Large intestine (tissue), 3 donors: ENCODE results near the gene ADGRG3. TPM values are rescaled to one million over a fixed set of nuclear protein-coding genes. Genes with fewer than 3 reads are reported as not detected.

Experiments used
- DNase-seq, 2 donors: peaks; one replicate each; pipeline versions ENCODE4 v3.0.0 to v3.0.0-alpha.2; 2013
- H3K27ac ChIP-seq: one replicate; pipeline ENCODE4 v1.5.1; 2013; ENCODE audit warnings: low read length
- H3K27me3 ChIP-seq: 2 replicates; pipeline ENCODE4 v1.6.1; 2013; ENCODE audit warnings: low read length; ENCODE audit not compliant: control insufficient read depth, insufficient read depth
- H3K36me3 ChIP-seq: 2 replicates; pipeline ENCODE4 v1.6.1; 2013; ENCODE audit warnings: low read length; ENCODE audit not compliant: control insufficient read depth, insufficient read depth
- H3K4me1 ChIP-seq: one replicate; pipeline ENCODE4 v1.6.1; 2013; ENCODE audit warnings: low read length; ENCODE audit not compliant: control insufficient read depth, insufficient read depth
- H3K4me3 ChIP-seq: one replicate; pipeline ENCODE4 v1.5.1; 2013; ENCODE audit warnings: low read length
- H3K9me3 ChIP-seq: one replicate; pipeline ENCODE4 v1.6.1; 2013; ENCODE audit warnings: mild to moderate bottlenecking, low read depth, low read length, moderate library complexity; ENCODE audit not compliant: control insufficient read depth
- WGBS: methylation state at CpG from one replicate; pipeline ENCODE4 v1.1.5; 2013; ENCODE audit warnings: low lambda C conversion rate; ENCODE audit not compliant: insufficient coverage; 5-methylcytosine and 5-hydroxymethylcytosine counted together
- polyA plus RNA-seq: library from polyadenylated mRNA; unstranded; fragments of 120-200 nt; gene quantifications from one replicate; pipeline ENCODE4 v1.2.1, GENCODE V29; 2013

Gene ADGRG3
- polyA plus RNA-seq, 1 donor = 1.7 TPM

GRCh38 chr16:57675741-57676551, 7.8 kb downstream of the ADGRG3 start:
- H3K27ac ChIP-seq = no peak overlapping the region

GRCh38 chr16:57676553-57677085, 8.5 kb downstream of the ADGRG3 start:
- WGBS = no CpG with 5 or more reads among the region's 4 CpGs
- Histone ChIP-seq H3K9me3 (no peaks in the 10 kb centered on the region), H3K4me3 (no peak overlapping the region), H3K4me1 (no peaks in the 10 kb centered on the region), H3K27ac (no peak overlapping the region), H3K27me3 (no peaks in the 10 kb centered on the region), H3K36me3 (no peaks in the 10 kb centered on the region)
- DNase-seq = no peak

More at GRCh38 chr16:57675741-57676551, 7.8 kb downstream of the ADGRG3 start:
- WGBS = 67% methylated on average over 1 of the region's 12 CpGs
- Histone ChIP-seq H3K4me3 (no peak overlapping the region), H3K36me3 (no peaks in the 10 kb centered on the region), H3K27me3 (no peaks in the 10 kb centered on the region), H3K4me1 (no peaks in the 10 kb centered on the region), H3K9me3 (no peaks in the 10 kb centered on the region)
- DNase-seq = no peak

- WGBS = 100% methylated on average over 1 of the region's 14 CpGs
- no peak for DNase-seq
- no peaks in the 10 kb centered on the region for H3K36me3 ChIP-seq
- no peaks in the 10 kb centered on the region for H3K4me1 ChIP-seq
- no peak overlapping the region for H3K4me3 ChIP-seq
- no peak overlapping the region for H3K27ac ChIP-seq
- no peaks in the 10 kb centered on the region for H3K27me3 ChIP-seq
- H3K9me3 ChIP-seq = no peaks in the 10 kb centered on the region
Observed at GRCh38 chr16:57677622-57678369, 9.7 kb downstream of the ADGRG3 start.

GRCh38 chr16:57679016-57679415, 10.9 kb downstream of the ADGRG3 start:
- Histone ChIP-seq H3K9me3 (no peaks in the 10 kb centered on the region), H3K27ac (no peak overlapping the region), H3K4me1 (no peaks in the 10 kb centered on the region), H3K4me3 (no peak overlapping the region), H3K36me3 (no peaks in the 10 kb centered on the region), H3K27me3 (no peaks in the 10 kb centered on the region)
- no CpG with 5 or more reads among the region's 12 CpGs for WGBS
- DNase-seq = no peak

- WGBS = no CpG with 5 or more reads among the region's 7 CpGs
- Histone ChIP-seq H3K9me3 (no peaks in the 10 kb centered on the region), H3K4me1 (no peaks in the 10 kb centered on the region), H3K27me3 (no peaks in the 10 kb centered on the region), H3K36me3 (no peaks in the 10 kb centered on the region), H3K27ac (no peak overlapping the region), H3K4me3 (no peak overlapping the region)
- DNase-seq = no peak
Observed at GRCh38 chr16:57679767-57680482, 11.8 kb downstream of the ADGRG3 start.

GRCh38 chr16:57680842-57681375, 12.8 kb downstream of the ADGRG3 start:
- no peak overlapping the region for H3K27ac ChIP-seq
- H3K27me3 ChIP-seq = no peaks in the 10 kb centered on the region
- no peak for DNase-seq
- H3K36me3 ChIP-seq = no peaks in the 10 kb centered on the region
- WGBS = no CpG with 5 or more reads among the region's 5 CpGs
- H3K9me3 ChIP-seq = no peaks in the 10 kb centered on the region
- H3K4me1 ChIP-seq = no peaks in the 10 kb centered on the region
- no peak overlapping the region for H3K4me3 ChIP-seq

- Histone ChIP-seq H3K27me3 (no peaks in the 10 kb centered on the region), H3K27ac (no peak overlapping the region), H3K4me1 (no peaks in the 10 kb centered on the region), H3K9me3 (no peaks in the 10 kb centered on the region), H3K4me3 (no peak overlapping the region), H3K36me3 (no peaks in the 10 kb centered on the region)
- no peak for DNase-seq
- no CpG with 5 or more reads among the region's 13 CpGs for WGBS
Observed at GRCh38 chr16:57681950-57682728, 14.0 kb downstream of the ADGRG3 start.

- no peaks in the 10 kb centered on the region for H3K36me3 ChIP-seq
- no peaks in the 10 kb centered on the region for H3K9me3 ChIP-seq
- DNase-seq = no peak
- H3K4me3 ChIP-seq = no peak overlapping the region
- WGBS = 84% methylated on average over 5 of the region's 11 CpGs
- no peak overlapping the region for H3K27ac ChIP-seq
- no peaks in the 10 kb centered on the region for H3K27me3 ChIP-seq
- H3K4me1 ChIP-seq = no peaks in the 10 kb centered on the region
Observed at GRCh38 chr16:57682809-57683635, 14.9 kb downstream of the ADGRG3 start.
